GM19193 (cell line): ENCODE measurements around the gene AQP2.

Experiments
- POLR2A ChIP-seq: IDR thresholded peaks from 4 replicates; pipeline ENCODE4 v1.6.1; 2011; ENCODE audit not compliant: insufficient read depth, insufficient read length; ENCODE audit errors: extremely low read depth

The AQP2 gene

DNA sequence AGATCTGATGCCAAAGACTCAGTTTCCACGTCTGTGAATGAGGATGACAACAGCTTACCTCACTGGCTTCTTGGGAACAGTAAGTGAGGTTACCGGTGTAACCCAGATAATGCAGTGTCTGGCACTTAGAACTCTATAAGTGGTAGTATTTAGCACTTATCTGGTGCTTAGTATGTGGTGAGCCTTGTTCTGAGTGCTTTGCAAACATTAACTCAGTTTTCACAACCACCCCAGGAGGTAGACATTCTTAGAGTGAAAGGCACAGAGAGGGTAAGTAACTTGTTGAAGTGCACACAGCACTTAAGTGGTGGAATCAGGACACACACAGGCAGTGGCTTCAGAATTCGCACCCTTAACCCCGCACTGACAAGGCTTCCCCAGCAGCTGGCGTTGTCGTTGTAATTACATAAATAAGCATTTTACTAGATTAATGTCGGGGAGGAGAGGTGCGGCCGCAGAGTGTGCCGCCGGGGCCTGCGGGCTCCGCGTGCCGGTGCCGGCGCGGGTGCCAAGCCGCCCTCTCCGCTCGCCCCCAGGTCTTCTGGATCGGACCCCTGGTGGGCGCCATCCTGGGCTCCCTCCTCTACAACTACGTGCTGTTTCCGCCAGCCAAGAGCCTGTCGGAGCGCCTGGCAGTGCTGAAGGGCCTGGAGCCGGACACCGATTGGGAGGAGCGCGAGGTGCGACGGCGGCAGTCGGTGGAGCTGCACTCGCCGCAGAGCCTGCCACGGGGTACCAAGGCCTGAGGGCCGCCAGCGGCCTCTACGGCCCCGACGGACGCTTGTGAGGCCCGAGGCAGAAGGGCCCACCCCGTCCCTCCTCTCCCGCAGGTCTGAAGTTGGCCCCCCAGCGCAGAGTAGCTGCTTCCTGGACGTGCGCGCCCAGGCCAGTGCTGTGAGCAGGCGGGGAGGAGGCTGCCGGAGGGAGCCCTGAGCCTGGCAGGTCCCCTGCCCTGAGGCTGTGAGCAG, 4.6 kb downstream of the AQP2 start:
- no peak for TF ChIP-seq POLR2A

DNA sequence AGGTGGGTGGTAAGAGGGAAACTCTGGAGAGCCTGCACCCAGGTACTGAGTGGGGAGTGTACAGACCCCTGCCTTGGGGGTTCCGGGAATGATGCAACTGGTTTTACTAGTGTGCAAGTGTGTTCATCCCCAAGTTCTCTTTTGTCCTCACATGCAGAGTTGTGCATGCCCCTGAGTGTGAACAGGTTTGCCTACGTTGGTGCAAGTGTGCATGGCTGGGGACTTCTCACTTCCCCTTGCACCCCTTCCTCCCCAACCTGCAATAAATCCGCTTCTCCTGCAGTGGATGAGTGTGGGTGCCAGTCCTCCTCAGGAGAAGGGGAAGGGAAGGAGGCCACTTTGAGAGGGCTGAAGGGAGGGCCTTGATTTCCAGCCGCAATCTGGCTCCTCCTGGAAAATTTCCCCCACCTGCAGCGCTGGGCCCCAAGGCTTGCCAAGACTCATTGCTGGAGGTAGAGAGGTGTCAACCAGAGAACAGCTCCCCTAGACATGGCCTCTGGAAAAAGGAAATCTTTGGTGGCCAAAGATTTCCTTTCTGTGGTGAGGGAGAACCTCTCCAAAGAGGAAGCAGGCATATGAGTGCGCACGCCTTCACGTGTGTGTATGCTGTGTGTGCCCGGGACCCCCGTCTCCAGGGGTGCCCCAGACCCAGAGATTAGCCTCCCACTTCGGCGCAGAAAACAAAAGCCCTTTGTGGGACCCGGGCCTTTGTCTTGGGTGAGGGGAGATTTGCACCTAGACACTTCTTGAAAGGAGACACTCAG, 5.5 kb downstream of the AQP2 start:
- TF ChIP-seq POLR2A, result no peak

DNA sequence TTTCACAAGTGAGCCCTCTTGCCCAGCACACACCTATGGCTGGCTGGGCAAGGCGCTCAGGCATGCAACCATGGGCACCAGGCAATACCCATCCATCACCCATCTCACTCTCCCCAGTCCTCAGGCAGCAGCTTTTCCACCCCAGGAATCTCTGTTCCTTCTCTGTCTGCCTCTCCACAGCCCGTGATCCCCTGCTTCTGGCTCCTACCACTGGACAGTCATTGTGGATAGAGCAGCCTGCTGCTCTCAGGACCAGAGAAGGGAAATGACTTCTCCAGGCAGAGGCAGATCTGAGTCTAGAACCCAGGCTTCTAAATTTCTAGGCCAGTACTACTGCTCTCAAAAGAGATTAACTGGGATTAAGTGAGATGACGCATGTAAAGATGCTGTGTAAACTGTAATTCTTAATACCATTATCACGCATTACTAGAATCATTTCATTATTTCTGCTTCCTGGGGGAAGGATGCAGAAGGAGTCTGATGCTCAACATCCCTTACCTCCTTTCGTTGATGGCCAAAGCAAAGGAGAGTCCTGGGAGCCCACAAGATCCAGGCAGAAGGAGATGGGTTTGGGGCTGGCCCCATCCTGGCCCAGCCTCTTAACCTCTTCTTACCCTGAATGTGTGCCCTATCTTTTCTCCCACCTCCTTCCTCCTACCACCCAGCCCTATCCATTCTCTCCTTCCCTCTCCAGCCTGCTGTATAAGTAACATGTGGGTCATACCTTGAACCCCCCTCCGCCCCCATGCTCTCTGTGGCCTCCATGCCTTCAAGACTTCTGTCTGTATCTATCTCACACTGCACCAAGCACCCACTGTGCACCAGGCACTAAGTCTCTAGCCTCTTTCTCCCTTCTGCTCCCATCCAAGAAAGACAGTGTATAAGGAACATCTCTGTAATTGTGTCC, 6.4 kb downstream of the AQP2 start:
- TF ChIP-seq POLR2A, result no peak

DNA sequence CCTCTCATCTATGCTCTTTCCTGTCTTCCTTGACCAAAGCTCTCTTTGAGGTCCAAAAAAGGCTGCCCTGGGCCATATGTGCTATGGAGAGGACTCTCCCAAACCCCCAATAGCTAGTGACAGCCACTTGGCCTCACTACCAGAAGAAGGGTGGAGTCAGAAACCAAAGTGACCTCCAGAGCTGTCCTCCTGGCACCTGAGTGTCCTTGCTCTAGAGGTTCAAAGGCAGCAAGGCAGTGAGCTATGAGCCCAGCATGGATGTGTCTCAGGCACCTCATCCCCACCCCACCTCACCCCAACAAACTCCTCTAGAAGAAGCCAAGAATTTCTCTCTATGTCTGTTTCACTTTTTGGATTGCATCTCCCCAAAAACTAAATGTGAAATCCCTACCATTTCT, 7.0 kb downstream of the AQP2 start:
- no peak for TF ChIP-seq POLR2A

DNA sequence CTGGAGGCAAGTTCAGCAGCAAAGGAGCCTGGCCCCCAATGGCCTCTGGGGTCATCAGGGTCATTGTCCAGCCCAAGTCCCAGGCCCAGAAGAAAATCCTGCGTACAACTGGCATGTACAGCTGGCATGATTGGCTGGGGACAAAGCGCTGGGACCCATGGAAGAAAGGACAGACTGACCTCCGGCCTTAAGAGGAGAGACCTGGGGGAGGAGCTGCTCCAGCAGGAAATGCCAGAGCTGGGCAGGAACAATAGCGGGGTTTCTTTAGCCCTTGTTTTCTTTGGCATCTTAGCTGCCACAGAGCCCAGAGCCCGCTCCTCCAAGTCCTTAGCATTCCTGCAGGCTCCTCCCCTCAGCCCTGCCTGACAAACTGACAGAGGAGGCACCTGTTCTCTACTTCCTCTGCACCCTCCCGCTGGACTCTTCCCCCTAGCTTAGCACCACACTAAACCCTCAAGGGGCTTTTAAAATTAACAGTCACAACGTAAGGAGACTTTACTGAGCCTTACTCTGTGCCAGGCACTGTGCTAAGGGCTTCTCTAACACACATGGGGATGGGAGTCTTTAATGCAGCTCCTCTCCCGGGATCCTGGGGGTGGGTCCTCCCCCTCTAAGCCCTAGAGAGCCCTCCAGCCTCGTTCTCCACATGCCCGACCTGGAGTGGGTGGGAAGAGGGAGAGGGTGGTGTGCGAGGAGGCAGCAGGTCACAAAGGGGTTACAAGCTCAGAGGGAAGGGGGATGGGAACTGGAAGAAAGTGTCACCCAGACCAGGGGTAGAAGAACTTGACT, 9.3 kb downstream of the AQP2 start:
- TF ChIP-seq POLR2A, result no peak

DNA sequence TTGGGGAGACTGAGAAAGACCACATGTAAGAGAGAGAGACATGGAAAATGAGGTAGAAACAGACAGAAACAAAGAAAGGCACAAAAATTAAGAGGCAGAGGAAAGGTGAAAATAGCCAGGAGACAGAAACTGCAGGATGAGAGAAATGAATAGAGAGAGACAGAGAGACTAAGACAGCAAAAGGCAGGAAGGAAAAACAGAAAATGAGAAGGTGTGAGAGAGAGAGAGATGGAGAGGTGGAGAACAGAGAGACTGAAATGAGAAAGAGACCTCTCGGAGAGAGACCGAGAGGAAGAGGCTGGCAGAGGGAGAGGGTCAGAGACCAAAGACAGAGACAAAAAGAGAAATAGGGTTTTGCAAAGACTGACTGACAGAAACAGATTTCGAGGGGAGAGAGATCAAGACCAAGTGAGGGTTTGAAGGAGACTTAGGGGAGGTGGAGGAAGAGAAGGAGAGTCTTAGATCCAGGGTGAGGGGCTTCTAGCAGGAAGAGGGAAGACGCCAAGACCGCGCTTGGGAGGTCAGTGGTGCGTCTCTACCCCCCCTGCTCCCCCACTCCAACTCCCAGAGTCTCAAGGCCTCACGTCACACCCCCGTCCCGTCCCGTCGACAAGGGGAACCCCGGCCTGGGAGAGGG, 10.1 kb downstream of the AQP2 start:
- no peak for TF ChIP-seq POLR2A

DNA sequence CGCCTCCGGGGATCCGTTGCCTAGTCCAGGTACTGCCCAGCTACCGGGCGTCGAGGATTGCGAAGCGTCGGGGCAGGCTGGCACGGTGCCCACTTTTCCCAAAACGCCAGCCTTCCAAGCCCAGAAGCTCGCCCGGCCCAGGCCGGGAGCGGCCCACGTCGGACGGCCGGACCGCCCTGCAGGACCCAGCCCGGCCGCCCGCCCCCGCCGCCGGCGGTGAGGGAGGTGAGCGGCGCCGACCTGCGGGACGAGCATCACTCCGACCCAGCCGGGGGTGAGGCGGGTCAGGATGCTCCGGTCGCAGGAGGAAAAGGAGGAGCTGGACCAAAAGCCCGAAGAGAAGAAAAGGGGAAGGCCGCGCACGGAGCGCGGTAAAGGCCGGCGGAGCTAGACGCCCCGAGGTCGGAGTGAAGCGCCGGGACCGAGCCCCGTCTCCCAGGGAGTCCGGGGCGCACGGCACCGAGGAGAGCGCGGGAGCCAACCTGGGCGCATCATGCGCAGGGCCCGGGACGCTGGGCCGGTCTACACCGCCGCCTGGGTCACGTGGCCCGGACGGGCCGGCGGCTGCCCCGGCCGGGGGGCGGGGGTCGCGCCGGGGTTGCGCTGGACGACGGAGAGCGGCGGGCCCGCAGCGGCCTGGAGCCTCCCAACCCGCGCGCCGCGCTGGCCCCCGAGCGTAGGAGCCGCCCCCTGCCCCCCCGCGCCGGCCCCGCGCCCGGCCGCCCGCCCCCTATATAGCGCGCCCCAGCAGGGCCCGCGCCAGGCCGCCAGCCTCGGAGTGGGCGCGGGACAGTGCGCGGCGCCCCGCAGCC, 10.8 kb downstream of the AQP2 start, which contains the start of gene AQP5:
TSS of gene AQP5 (plus strand) at position 762 of the 812 bp plus-strand sequence. CDS start 146 bp downstream, outside the sequence.
- no peak for TF ChIP-seq POLR2A

DNA sequence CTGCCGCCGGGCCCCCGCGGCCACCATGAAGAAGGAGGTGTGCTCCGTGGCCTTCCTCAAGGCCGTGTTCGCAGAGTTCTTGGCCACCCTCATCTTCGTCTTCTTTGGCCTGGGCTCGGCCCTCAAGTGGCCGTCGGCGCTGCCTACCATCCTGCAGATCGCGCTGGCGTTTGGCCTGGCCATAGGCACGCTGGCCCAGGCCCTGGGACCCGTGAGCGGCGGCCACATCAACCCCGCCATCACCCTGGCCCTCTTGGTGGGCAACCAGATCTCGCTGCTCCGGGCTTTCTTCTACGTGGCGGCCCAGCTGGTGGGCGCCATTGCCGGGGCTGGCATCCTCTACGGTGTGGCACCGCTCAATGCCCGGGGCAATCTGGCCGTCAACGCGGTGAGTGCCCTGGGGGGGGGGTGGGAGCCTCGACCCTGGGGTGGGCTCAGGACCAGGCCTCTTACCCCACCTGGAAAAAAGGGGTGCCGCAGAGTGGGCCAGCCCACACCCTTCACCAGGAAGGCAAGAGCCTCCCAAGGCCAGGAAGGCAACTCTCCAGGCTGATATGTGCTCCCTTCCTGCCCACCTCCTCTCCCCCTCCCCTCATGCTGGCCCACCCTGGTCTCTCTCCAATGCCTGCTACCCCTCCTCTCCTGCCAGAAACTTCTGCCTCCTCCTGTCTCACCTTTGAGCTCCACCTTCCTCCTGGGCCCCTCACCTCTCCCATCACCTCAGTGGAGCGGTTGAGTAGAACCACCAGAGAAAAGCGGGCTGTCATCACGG, 11.6 kb downstream of the AQP2 start:
- TF ChIP-seq POLR2A, result no peak

DNA sequence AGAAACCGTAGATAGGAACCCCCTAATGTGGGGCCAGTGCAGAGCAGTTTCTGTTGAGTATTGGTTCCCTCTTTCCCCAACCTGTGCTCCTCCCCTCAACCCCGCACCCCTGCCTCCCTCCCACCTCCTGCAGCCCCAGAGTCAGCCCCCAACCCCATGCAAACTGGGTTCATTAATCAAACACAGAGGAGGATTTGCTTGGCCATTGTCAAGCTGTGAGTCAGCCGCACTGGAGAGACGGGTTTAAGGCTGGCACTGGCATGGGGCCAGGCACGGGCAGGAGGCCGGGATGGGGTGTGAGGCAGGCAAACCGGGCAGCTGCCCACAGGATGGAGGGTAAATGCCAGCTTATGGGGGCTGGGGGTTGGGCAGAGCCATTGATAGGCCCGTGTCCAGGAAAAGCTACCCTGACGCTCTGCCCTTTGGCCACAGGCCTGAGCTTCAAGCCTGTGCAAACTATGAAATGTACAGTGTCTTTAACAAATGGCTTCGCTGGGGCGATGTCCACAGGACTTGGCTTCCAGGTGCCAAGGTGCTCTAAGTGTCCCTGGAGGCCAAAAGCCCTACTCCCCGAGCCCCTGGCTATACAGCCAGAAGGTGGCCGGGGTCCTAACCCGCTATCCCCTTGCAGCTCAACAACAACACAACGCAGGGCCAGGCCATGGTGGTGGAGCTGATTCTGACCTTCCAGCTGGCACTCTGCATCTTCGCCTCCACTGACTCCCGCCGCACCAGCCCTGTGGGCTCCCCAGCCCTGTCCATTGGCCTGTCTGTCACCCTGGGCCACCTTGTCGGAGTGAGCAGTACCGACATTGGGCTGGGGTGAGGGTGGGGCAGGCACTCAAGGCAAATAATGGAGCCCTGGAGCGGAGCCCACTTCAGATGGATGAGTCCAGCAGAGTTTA, 12.6 kb downstream of the AQP2 start:
- TF ChIP-seq POLR2A, result no peak

DNA sequence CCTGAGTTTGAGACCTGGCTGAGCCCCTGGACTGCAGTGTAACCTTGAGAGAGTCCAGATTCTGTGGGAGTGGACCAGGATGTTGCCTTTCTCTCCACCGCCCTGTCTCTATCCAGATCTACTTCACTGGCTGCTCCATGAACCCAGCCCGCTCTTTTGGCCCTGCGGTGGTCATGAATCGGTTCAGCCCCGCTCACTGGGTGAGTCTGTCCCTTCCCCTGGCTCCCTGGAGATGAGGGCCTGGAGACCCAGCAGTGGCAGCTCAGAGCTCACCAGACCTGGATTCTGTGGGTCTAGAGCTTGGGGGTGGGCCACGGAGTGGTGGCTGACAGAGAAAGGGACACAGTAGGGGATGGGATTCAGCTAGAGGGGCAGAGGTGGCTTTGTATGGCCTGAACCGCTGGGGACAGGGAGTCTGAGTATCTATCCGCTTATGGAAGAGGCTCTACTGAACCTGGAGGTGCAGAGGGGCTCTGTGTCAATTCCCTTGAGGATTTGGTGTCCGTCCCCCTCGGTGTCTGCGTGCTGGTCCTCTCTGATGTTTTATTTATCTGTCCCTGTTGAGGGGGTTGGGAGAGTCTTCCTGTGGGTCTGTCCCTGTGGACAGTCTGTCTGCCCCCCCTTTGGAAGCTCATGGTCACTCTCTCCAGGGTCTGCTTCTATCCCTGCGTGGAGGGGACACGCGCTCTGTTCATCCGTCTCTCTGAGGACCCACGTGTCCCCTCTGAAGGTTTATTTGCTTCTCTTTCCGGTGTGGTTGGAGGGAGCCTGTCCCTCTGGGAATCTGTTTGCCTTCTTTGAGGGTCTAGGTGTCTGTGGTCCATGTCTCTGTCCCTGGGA, 13.7 kb downstream of the AQP2 start:
- TF ChIP-seq POLR2A, result no peak
